ENCODE measurements around the gene PRKD2.

DNA sequence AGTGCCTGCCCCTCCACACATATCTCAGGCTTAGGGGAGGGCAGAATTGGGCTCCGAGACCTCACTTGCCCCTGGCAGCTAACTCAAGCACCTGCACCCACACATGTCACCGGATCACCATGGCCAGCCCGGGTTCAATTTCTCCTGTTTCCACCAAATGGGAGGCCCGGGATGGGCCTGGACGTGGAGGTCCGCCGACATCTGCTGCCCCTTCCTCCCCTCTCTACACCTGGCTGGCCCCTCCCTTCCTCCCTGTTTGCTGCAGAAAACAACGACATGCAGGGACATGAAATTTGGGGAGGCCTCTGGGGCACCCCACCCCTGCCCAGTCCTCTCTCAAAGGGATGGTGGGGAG is 1.3 kb downstream of the PRKD2 start:
- TF ChIP-seq CTCF (IDR thresholded peaks at IDR 0.05) (no peak), POLR2A (IDR thresholded peaks at IDR 0.05) (no peak)

Data from Peyer's patch (tissue), 4 donors.